ENCODE results near the gene TEPSIN.

- TF ChIP-seq EZH2 (IDR thresholded peaks at IDR 0.05; ENCODE audit: low read length), result no peak
- TF ChIP-seq, protein P1, sequence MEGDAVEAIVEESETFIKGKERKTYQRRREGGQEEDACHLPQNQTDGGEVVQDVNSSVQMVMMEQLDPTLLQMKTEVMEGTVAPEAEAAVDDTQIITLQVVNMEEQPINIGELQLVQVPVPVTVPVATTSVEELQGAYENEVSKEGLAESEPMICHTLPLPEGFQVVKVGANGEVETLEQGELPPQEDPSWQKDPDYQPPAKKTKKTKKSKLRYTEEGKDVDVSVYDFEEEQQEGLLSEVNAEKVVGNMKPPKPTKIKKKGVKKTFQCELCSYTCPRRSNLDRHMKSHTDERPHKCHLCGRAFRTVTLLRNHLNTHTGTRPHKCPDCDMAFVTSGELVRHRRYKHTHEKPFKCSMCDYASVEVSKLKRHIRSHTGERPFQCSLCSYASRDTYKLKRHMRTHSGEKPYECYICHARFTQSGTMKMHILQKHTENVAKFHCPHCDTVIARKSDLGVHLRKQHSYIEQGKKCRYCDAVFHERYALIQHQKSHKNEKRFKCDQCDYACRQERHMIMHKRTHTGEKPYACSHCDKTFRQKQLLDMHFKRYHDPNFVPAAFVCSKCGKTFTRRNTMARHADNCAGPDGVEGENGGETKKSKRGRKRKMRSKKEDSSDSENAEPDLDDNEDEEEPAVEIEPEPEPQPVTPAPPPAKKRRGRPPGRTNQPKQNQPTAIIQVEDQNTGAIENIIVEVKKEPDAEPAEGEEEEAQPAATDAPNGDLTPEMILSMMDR (optimal IDR thresholded peaks at IDR 0.05 in 1 of 3, IDR thresholded peaks at IDR 0.05 in 1 of 3, conservative IDR thresholded peaks at IDR 0.05 in 1 of 3; ENCODE audit: extremely low read depth in 1 of 3, insufficient read depth in 2 of 3, low read length in 3 of 3), result no peak
These were observed 2.8 kb downstream of the TEPSIN start for GRCh38 chr17:81235822-81236740.
